Raji (cell line): ENCODE measurements around the gene HBB.

Source experiments
- POLR2A ChIP-seq: IDR thresholded peaks from 2 replicates; pipeline ENCODE4 v1.6.1; 2011; ENCODE audit warnings: low read depth, low read length, control low read depth; ENCODE audit not compliant: insufficient read depth

HBB gene

DNA sequence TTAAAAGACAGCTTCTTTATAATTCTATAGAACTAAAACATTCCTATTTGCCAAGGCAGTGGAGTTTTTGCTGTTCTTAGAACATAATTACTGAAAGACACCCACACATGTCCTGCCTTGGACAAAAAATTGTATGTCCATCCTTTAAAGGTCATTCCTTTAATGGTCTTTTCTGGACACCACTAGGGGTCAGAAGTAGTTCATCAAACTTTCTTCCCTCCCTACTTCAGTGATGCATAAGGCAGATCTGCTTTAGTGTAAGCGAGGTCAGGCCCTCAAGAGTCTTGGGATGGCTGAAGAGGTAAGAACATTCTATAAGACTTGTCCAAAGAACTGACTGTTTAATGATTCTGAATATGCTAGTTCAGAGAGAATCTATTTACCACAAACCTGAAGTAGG is 22.1 kb downstream of the HBB start:
- TF ChIP-seq POLR2A = no peak

DNA sequence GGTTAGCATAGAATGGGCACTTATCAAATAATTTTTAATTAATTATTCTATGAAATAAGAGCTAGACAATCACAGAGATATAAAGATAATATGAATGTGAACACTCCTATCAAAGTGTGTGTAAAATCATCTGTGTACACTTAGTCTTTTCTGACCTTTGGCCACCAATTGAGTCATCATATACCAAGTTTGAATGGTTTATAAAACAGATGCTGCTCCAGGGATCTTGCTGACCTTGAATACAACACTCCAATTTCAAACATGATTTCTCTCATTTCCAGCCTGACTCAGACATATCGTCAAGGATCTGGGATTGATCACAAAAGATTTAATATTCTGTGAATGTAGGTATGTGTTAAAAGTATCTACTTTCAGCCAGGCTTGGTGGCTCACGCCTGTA is 23.5 kb downstream of the HBB start:
- no peak for TF ChIP-seq POLR2A

DNA sequence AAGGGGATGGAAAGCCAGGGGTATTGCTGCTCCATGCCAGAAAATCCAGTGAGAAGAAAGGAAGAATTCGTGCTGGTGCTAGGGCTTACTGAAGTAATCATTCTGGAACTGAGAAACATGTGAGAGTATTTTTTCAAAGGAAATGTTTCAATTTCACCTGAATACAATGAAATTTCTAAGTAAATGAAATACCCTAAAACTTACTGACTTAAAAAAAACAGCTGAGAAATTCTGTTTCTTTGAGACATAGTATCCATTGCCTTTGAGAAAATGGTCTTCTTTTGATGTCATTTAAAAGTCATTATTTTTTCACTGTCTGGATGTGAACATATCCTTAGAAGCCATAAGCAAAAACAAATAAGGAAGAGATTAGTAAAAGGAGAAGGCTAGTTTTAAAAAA is 26.3 kb downstream of the HBB start, which contains the start of gene OR51V1:
Gene OR51V1 (minus strand): TSS at position 101 of the 400 bp plus-strand sequence. CDS start 0 bp downstream, at position 101.
- no peak for TF ChIP-seq POLR2A

DNA sequence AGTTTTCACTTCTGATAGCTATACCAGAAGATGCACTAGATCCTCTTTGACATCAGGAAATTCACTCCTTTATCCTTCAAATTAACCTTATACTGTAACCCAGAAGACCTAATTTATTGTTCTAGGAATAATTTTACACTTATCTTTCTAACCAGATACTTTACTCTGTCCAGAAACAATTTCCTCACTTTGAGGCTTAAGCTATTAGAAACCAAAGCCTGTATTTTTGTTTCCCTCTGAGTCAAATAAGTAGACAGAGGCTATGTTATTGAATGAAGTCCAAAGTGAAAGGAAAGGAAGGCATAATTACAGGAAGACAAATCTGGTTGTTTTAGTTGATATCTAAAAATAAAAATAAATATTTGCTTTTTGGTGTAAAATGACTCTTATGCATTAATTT is 28.6 kb downstream of the HBB start:
- no peak for TF ChIP-seq POLR2A

DNA sequence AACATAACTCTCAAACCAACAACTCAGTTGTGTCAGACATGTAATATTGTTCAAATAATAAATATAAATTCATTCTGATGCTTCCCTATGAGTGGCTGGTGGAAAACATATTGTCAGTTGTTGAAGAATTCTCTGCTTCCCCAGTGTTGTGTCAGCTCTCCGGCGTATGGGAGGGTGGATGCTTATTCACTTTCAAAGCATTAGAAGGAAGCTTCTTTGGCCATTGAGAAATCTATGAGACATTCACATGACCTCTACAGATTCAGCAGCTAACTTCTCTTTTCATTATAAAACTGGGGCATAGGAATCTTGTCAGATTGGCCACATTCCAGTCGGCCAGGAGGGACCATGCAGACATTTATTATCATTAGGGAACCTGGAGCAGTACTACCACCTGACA is 29.3 kb downstream of the HBB start:
- no peak for TF ChIP-seq POLR2A

DNA sequence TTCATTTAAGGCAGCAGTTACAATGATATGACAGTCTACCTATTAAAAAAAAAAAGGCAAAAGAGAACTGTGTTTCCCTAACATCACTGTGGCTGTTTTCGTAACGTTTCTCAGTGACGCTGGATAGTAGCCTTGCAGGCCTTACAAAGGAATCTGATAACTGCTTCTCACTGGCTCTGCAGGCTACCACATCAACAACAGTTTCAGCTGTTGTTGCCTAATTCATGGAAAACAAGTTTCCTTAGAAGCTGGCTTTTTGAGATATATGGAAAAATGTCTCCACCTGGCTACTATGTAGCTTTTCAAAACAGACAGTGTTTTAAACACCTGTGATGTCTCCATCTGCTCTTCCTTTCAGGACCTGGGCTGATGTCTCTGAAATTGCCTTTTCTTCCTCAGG is 30.1 kb downstream of the HBB start:
- no peak for TF ChIP-seq POLR2A

DNA sequence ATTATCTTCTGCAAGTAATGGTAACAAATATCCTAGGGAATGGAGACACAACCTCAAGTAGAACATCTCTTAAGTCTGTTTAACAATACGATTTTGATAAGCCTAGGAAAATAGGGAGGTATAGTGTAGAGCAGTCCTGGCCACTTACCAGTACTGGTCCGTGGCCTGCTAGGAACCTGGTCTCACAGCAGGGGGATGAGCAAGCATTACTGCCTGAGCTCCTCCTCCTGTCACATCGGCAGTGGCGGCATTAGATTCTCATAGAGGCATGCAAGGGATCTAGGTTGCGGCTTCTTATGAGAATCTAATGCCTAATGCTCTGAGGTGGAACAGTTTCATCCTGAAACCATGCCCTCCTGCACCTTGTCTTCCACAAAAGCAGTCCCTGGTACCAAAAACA is 30.8 kb downstream of the HBB start:
- TF ChIP-seq POLR2A = no peak

DNA sequence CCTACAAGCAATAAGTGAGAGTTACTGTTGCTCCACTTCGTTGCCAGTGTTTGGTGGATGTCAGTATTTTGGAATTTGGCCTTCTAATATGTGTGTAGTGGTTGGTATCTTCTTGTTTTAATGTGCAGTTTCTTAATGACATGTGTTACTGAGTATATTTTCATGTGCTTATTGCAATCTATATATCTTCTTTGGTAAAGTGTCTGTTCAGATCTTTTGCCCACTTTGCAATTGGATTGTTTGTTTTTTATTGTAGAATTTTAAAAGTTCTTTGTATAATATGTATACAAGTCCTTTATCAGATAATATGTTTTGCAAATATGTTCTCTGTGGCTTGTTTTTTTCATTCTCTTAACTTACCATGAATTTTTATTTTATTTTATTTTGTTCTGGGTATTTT is 34.1 kb downstream of the HBB start:
- TF ChIP-seq POLR2A = no peak

DNA sequence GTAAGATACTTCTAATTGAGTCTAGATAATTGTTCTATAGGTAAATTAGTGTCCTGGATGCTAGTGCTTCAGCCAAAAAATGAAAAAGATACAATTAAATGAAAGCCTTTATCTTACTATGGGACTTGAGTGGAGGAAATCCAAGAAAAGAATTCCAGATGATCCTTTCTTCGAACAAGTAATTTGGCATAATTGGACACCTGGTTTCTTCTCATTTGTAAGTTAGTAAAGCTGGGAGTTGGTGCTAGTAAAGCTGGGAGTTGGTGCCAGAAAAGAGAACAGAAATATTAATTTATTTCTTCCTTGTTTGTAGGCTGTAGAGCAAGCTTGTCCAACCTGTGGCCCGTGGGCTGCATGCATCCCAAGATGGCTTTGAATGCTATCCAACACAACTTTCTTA is 38.7 kb downstream of the HBB start:
- no peak for TF ChIP-seq POLR2A

DNA sequence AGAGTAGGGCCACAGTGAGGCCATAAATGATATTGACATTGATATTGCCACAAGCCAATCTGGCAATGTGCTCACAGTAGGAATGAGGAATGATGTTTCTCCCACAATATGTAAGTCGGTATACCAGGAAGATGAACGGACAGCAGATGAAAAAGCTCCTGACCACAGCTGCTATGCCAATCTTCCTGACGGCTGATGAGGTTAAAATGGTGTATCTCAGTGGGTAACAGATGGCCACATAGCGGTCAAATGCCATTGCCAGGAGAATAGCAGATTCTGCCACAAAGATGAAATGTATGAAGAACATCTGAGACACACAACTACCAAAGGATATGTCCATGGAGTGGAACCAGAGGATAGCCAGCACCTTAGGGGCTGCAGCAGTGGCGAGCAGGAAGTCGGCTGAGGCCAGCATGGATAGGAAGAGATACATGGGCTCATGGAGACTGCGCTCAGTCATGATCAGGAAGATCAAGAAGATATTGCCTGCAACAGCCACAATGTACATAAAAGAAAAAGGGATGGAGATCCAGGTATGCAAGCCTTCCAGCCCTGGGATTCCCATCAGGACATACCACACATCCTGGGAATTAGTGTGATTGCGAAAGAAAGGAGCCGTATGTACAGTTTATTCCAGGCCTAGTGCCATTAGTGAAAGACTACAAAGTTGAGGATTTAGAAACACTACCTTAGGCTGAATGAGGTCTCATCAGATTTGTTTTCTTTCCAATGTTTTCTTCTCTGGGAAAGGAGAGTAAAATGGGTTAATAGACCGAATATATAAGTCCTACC is 48.6 kb downstream of the HBB start:
- no peak for TF ChIP-seq POLR2A
